ENCODE results near the gene HOXC4.

HOXC4 gene

GRCh38 chr12:54035568-54036264 lies 17.9 kb upstream of the HOXC4 start (continued):
- TF ChIP-seq, protein P1, sequence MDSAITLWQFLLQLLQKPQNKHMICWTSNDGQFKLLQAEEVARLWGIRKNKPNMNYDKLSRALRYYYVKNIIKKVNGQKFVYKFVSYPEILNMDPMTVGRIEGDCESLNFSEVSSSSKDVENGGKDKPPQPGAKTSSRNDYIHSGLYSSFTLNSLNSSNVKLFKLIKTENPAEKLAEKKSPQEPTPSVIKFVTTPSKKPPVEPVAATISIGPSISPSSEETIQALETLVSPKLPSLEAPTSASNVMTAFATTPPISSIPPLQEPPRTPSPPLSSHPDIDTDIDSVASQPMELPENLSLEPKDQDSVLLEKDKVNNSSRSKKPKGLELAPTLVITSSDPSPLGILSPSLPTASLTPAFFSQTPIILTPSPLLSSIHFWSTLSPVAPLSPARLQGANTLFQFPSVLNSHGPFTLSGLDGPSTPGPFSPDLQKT (IDR thresholded peaks at IDR 0.05; ENCODE audit: borderline replicate concordance, low read depth, low read length): no peak
- TF ChIP-seq, protein P2, sequence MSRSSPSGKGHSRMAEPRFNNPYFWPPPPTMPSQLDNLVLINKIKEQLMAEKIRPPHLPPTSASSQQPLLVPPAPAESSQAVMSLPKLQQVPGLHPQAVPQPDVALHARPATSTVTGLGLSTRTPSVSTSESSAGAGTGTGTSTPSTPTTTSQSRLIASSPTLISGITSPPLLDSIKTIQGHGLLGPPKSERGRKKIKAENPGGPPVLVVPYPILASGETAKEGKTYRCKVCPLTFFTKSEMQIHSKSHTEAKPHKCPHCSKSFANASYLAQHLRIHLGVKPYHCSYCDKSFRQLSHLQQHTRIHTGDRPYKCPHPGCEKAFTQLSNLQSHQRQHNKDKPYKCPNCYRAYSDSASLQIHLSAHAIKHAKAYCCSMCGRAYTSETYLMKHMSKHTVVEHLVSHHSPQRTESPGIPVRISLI (tag by site-specific recombination; IDR thresholded peaks at IDR 0.05): no peak
- no peak for TF ChIP-seq ZNF138 (tag by site-specific recombination; IDR thresholded peaks at IDR 0.05; ENCODE audit: borderline replicate concordance)
- no peak for TF ChIP-seq ZNF239 (tag by site-specific recombination; IDR thresholded peaks at IDR 0.05)
- TF ChIP-seq ZNF146 (tag by site-specific recombination; IDR thresholded peaks at IDR 0.05): no peak
- no peak for TF ChIP-seq ZNF514 (tag by site-specific recombination; IDR thresholded peaks at IDR 0.05)
- peak; percentile 44 for TF ChIP-seq OSR2 (tag by site-specific recombination; IDR thresholded peaks at IDR 0.05)
- TF ChIP-seq ZNF747 (tag by site-specific recombination; IDR thresholded peaks at IDR 0.05): no peak
- TF ChIP-seq ZNF600 (tag by site-specific recombination; IDR thresholded peaks at IDR 0.05): peak; percentile 80
- TF ChIP-seq PRDM2 (tag by site-specific recombination; IDR thresholded peaks at IDR 0.05; ENCODE audit: borderline replicate concordance): no peak
- no peak; the same call in 1 of the 2 replicates for TF ChIP-seq ZNF76 (tag by site-specific recombination; IDR thresholded peaks at IDR 0.05; ENCODE audit: borderline replicate concordance, low read depth)
- TF ChIP-seq PRDM10 (tag by site-specific recombination; IDR thresholded peaks at IDR 0.05): peak; percentile 58
- no peak for TF ChIP-seq RBAK (tag by site-specific recombination; IDR thresholded peaks at IDR 0.05)
- no peak for TF ChIP-seq ZNF473 (tag by site-specific recombination; IDR thresholded peaks at IDR 0.05)
- no peak for TF ChIP-seq ZNF549 (tag by site-specific recombination; IDR thresholded peaks at IDR 0.05)
- TF ChIP-seq, protein P3, sequence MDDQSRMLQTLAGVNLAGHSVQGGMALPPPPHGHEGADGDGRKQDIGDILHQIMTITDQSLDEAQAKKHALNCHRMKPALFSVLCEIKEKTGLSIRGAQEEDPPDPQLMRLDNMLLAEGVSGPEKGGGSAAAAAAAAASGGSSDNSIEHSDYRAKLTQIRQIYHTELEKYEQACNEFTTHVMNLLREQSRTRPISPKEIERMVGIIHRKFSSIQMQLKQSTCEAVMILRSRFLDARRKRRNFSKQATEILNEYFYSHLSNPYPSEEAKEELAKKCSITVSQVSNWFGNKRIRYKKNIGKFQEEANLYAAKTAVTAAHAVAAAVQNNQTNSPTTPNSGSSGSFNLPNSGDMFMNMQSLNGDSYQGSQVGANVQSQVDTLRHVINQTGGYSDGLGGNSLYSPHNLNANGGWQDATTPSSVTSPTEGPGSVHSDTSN (CRISPR knock-in tag; IDR thresholded peaks at IDR 0.05): no peak
- no peak for TF ChIP-seq KLF1 (tag by site-specific recombination; IDR thresholded peaks at IDR 0.05)
- no peak for TF ChIP-seq ZNF623 (tag by site-specific recombination; IDR thresholded peaks at IDR 0.05)
- no peak for TF ChIP-seq ZNF585B (tag by site-specific recombination; IDR thresholded peaks at IDR 0.05)
- TF ChIP-seq ZNF133 (tag by site-specific recombination; IDR thresholded peaks at IDR 0.05): no peak
- no peak for TF ChIP-seq ZNF426 (tag by site-specific recombination; IDR thresholded peaks at IDR 0.05)
- no peak for TF ChIP-seq HOXA7 (CRISPR knock-in tag; IDR thresholded peaks at IDR 0.05; ENCODE audit: borderline replicate concordance)
- TF ChIP-seq MEIS1 (CRISPR knock-in tag; IDR thresholded peaks at IDR 0.05; ENCODE audit: borderline replicate concordance): no peak
- TF ChIP-seq ZNF311 (tag by site-specific recombination; IDR thresholded peaks at IDR 0.05; ENCODE audit: borderline replicate concordance): no peak
- no peak for TF ChIP-seq ZNF510 (tag by site-specific recombination; IDR thresholded peaks at IDR 0.05; ENCODE audit: insufficient replicate concordance)
- TF ChIP-seq SP3 (tag by site-specific recombination; IDR thresholded peaks at IDR 0.05): no peak
- no peak for TF ChIP-seq ZNF560 (tag by site-specific recombination; IDR thresholded peaks at IDR 0.05; ENCODE audit: borderline replicate concordance)
- no peak for TF ChIP-seq SCRT2 (tag by site-specific recombination; IDR thresholded peaks at IDR 0.05)

Data from HEK293 (cell line).